BLaER1 (cell line): Measurements from ENCODE around the gene NUP214.
"Not testable (repeated sequence)": the region's sequence is repeated elsewhere in the genome, so short reads cannot be mapped to it uniquely, and the experiment has no call there.

Source experiments
- H3K27ac ChIP-seq: shearing (Covaris generic); formaldehyde crosslinking; 2 replicates; pipeline ENCODE4 v1.8.1; 2022
- H3K27me3 ChIP-seq: shearing (Covaris generic); formaldehyde crosslinking; 2 replicates; pipeline ENCODE4 v1.8.1; 2022
- H3K36me3 ChIP-seq: shearing (Covaris generic); formaldehyde crosslinking; 2 replicates; pipeline ENCODE4 v1.8.1; 2022
- H3K4me1 ChIP-seq: shearing (Covaris generic); formaldehyde crosslinking; 2 replicates; pipeline ENCODE4 v1.8.1; 2022
- H3K4me2 ChIP-seq: shearing (Covaris generic); formaldehyde crosslinking; 2 replicates; pipeline ENCODE4 v1.8.1; 2022
- H3K4me3 ChIP-seq: shearing (Covaris generic); formaldehyde crosslinking; 2 replicates; pipeline ENCODE4 v1.8.1; 2022
- H3K9ac ChIP-seq: shearing (Covaris generic); formaldehyde crosslinking; 2 replicates; pipeline ENCODE4 v1.8.1; 2022
- H3K9me3 ChIP-seq: shearing (Covaris generic); formaldehyde crosslinking; 2 replicates; pipeline ENCODE4 v1.8.1; 2022
- H4K20me1 ChIP-seq: shearing (Covaris generic); formaldehyde crosslinking; 2 replicates; pipeline ENCODE4 v1.8.1; 2022
- Cebpa-rat ChIP-seq: shearing (Covaris generic); IDR thresholded peaks from 2 replicates; pipeline ENCODE4 v1.8.1; 2022

The NUP214 gene

GRCh38 chr9:131259916-131260597 is 134.7 kb downstream of the NUP214 start:
- H3K4me2 ChIP-seq: peak overlapping the region; percentile 72
- no peak for TF ChIP-seq Cebpa-rat
- peaks cover 24% of the 10 kb centered on the region for H3K36me3 ChIP-seq
- H3K27ac ChIP-seq: peak overlapping the region; percentile 98
- H3K27me3 ChIP-seq: no peaks in the 10 kb centered on the region
- no peaks in the 10 kb centered on the region for H3K9me3 ChIP-seq
- peaks cover 94% of the 10 kb centered on the region for H3K4me1 ChIP-seq
- H3K4me3 ChIP-seq: no peak overlapping the region
- H3K9ac ChIP-seq: peak overlapping the region; percentile 65
- no peaks in the 10 kb centered on the region for H4K20me1 ChIP-seq

DNA sequence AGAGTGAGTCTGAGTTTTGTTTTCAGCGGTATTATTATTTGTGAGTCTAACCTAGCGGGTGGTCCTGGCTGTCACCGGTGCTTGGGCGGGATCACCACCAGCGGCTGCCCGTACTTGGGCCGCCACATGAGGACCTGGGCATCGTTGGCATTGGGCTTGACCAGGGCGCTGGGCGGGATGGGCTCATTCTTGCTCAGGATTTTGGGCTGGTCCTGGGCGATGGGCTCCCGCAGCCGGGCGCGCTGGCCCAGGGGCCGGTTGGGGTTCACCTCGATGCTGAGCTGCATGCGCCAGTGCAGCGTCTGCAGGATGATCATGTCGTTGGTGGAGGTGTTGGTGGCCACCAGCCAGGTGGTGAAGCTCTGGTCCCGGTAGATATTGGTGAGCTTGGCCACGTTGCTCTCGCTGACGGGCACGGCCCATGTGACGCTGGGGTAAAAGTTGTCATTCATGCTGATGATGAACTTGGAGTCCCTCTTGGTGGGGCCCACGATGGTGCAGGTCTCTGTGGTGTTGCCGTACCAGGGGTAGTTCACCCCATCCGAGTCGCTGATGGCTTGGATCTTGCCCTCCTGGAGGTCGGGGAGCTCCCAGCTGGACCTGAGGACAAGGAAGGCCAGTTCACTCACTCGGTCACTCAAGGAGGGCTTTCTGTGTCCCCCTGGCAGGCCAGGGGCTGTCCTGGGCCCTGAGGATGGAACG is 135.5 kb downstream of the NUP214 start:
- Histone ChIP-seq H3K4me1 (peaks cover 91% of the 10 kb centered on the region), H3K9me3 (no peaks in the 10 kb centered on the region)

GRCh38 chr9:131262327-131263032 is 137.1 kb downstream of the NUP214 start:
- Histone ChIP-seq H3K9me3 (no peaks in the 10 kb centered on the region), H3K36me3 (peaks cover 24% of the 10 kb centered on the region), H3K27me3 (no peaks in the 10 kb centered on the region), H3K27ac (peak overlapping the region; percentile 98; the same call in 1 of the 2 replicates), H3K4me3 (no peak overlapping the region), H4K20me1 (no peaks in the 10 kb centered on the region), H3K9ac (no peak overlapping the region), H3K4me2 (peak overlapping the region; percentile 53), H3K4me1 (peaks cover 92% of the 10 kb centered on the region)
- TF ChIP-seq Cebpa-rat: no peak

More for the DNA sequence above, 135.5 kb downstream of the NUP214 start:
- no peak overlapping the region for H3K4me3 ChIP-seq
- peak overlapping the region; percentile 98 for H3K27ac ChIP-seq
- no peak for TF ChIP-seq Cebpa-rat
- no peaks in the 10 kb centered on the region for H3K27me3 ChIP-seq
- no peaks in the 10 kb centered on the region for H4K20me1 ChIP-seq
- peaks cover 24% of the 10 kb centered on the region for H3K36me3 ChIP-seq
- peak overlapping the region; percentile 72 for H3K4me2 ChIP-seq
- H3K9ac ChIP-seq: peak overlapping the region; percentile 65

DNA sequence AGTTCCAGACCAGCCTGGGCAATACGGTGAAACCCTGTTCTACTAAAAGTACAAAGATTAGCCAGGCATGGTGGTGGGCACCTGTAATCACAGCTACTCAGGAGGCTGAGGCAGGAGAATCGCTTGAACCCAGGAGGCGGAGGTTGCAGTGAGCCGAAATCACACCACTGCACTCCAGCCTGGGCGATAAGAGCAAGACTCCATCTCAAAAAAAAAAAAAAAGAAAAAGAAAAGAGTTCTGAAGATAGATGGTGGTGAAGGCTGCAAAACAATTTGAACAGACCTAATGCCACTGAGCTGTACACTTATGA is 137.6 kb downstream of the NUP214 start:
- Histone ChIP-seq H3K36me3 (peaks cover 24% of the 10 kb centered on the region), H3K4me1 (peaks cover 90% of the 10 kb centered on the region), H3K4me2 (peak overlapping the region; percentile 53)
- H3K27ac ChIP-seq, H3K4me3 ChIP-seq, H3K9ac ChIP-seq, H3K9me3 ChIP-seq, H3K27me3 ChIP-seq, H4K20me1 ChIP-seq: not testable (repeated sequence)

DNA sequence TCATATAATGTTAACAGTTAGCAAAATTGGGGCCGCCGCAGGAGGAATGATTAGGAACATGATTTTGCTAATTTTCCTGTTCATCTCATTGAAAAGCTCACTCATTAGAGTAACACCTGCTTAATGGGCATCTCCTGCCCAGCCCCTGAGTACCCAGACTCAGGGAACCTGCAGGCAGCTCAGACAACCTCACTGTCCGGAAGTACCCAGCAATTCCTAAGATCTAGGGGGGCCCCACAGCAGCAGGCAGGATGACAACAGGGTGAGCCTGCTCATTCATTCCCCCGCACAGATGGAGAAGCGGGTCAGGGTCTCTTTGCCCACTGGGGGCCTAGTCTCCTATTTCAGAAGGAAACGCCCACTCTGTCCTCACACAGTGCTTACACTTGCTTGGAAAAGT is 138.3 kb downstream of the NUP214 start:
- H3K4me3 ChIP-seq: no peak overlapping the region
- H4K20me1 ChIP-seq: no peaks in the 10 kb centered on the region
- no peak for TF ChIP-seq Cebpa-rat
- peak overlapping the region; percentile 0; the same call in 1 of the 2 replicates for H3K4me2 ChIP-seq
- no peak overlapping the region for H3K9ac ChIP-seq
- no peak overlapping the region for H3K27ac ChIP-seq
- H3K4me1 ChIP-seq: peaks cover 90% of the 10 kb centered on the region
- H3K36me3 ChIP-seq: peaks cover 24% of the 10 kb centered on the region
- H3K27me3 ChIP-seq: no peaks in the 10 kb centered on the region
- no peaks in the 10 kb centered on the region for H3K9me3 ChIP-seq

DNA sequence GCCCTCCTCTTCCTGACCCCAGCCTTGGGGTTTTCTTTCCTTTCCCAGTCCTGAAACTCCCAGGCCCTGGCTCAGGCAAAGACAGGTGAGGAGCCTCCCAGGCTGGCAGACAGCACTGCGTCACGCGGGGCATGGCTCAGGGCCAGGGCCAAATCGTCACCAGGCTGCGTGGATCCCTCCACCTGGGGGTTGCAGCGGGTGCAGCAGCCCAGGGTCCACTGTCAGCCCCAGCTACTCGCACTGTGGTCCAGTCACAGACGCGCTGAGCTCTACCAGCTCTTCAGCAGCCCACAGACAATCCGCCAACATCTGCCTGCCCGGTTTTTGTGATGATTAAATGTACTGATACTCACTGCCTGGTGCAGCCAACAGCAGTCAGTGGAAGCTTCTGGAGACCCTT is 138.8 kb downstream of the NUP214 start:
- H3K27me3 ChIP-seq: no peaks in the 10 kb centered on the region
- H3K9me3 ChIP-seq: no peaks in the 10 kb centered on the region
- H3K4me3 ChIP-seq: no peak overlapping the region
- H3K4me2 ChIP-seq: peak overlapping the region; percentile 0; the same call in 1 of the 2 replicates
- peaks cover 24% of the 10 kb centered on the region for H3K36me3 ChIP-seq
- 0 out of 2 replicates have a peak overlapping the region, but pooled peaks have one; percentile 29 for H3K27ac ChIP-seq
- peak overlapping the region; percentile 16; the same call in 1 of the 2 replicates for H3K9ac ChIP-seq
- no peaks in the 10 kb centered on the region for H4K20me1 ChIP-seq
- peaks cover 90% of the 10 kb centered on the region for H3K4me1 ChIP-seq
- no peak for TF ChIP-seq Cebpa-rat

GRCh38 chr9:131266266-131267229 is 141.2 kb downstream of the NUP214 start:
- Histone ChIP-seq H3K4me1 (peaks cover 90% of the 10 kb centered on the region), H3K4me2 (peak overlapping the region; percentile 59), H4K20me1 (no peaks in the 10 kb centered on the region), H3K27ac (peak overlapping the region; percentile 65), H3K9ac (no peak overlapping the region), H3K27me3 (no peaks in the 10 kb centered on the region), H3K4me3 (no peak overlapping the region), H3K9me3 (no peaks in the 10 kb centered on the region), H3K36me3 (0 out of 2 replicates have a peak, but pooled peaks cover 2% of the 10 kb centered on the region)
- no peak for TF ChIP-seq Cebpa-rat

- no peak for TF ChIP-seq Cebpa-rat
- Histone ChIP-seq H3K4me3 (peak overlapping the region; percentile 39), H3K9me3 (no peaks in the 10 kb centered on the region), H3K9ac (peak overlapping the region; percentile 58; the same call in 1 of the 2 replicates), H3K4me2 (peak overlapping the region; percentile 96), H3K27ac (peak overlapping the region; percentile 84), H3K36me3 (no peaks in the 10 kb centered on the region), H4K20me1 (peaks cover 10% of the 10 kb centered on the region), H3K27me3 (peaks cover 34% of the 10 kb centered on the region), H3K4me1 (peaks cover 94% of the 10 kb centered on the region)
These were observed 145.0 kb downstream of the NUP214 start for GRCh38 chr9:131270171-131271015.

DNA sequence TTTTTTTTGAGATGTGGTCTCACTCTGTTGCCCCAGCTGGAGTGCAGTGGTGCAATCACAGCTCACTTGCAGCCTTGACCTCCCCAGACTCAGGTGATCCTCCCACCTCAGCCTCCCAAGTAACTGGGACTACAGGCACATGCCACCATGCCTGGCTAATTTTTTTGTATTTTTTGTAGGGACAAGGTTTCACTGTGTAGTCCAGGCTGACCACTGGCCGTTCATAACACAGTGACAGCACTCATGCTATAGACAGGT is 145.6 kb downstream of the NUP214 start:
- Histone ChIP-seq H4K20me1 (peaks cover 15% of the 10 kb centered on the region), H3K27me3 (peaks cover 40% of the 10 kb centered on the region), H3K9ac (peak overlapping the region; percentile 58; the same call in 1 of the 2 replicates), H3K27ac (peak overlapping the region; percentile 84), H3K4me1 (peaks cover 94% of the 10 kb centered on the region), H3K4me2 (peak overlapping the region; percentile 96)
- not testable (repeated sequence) for H3K36me3 ChIP-seq, H3K9me3 ChIP-seq, H3K4me3 ChIP-seq
